GM12872 (cell line): ENCODE data around the gene PYGM.

Experiments
- TF ChIP-seq, protein P1 (sequence below): IDR thresholded peaks from 3 replicates; pipeline ENCODE4 v1.5.1; 2011; ENCODE audit warnings: low read depth, mild to moderate bottlenecking, low read length, moderate library complexity; ENCODE audit not compliant: insufficient read depth

The PYGM gene

DNA sequence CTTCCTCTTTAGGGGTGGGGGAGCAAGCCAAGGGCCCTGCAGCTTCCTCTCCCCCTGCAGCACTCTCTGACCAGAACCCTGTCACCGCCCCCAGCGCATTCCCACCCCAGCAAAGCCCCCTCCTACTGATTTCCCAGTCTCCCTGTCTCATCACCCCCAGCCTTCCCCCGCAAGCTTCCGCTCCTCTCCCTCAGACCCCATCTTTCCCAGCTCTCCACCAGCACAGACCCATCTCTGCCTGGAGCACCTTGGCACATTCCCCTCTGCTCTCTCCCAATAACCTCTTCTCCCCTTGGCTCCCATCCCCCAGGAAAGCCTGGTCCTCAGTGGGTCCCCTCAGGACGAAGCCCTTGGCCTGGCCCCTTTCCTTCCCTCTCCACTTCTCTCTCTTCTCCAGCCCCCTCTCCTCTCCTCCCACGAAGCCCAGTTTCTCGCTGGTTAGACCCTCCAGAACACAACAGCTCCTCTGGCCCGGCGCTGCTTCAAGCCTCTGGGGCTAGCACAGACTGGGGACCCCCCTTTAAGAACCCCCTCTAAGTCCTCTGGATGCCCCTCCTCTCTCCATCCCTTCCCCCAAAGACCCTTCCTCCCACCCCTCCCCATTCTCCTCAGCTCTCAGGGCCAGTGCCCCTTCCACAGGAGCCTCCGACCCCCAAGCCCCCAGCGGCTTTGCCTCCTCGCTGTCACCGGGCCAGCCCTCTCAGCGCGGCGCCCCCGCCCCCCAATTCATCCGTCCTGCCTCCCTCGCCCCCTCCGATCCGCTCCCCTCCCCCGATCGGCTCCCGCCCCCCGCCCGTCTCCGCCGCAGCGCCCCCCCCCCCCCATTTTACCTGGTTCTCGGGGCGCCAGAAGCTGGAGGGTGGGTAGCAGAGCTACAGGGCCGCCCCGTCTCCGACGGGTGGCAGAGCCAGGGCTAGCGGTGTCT, 37.4 kb downstream of the PYGM start:
- TF ChIP-seq, protein P1, sequence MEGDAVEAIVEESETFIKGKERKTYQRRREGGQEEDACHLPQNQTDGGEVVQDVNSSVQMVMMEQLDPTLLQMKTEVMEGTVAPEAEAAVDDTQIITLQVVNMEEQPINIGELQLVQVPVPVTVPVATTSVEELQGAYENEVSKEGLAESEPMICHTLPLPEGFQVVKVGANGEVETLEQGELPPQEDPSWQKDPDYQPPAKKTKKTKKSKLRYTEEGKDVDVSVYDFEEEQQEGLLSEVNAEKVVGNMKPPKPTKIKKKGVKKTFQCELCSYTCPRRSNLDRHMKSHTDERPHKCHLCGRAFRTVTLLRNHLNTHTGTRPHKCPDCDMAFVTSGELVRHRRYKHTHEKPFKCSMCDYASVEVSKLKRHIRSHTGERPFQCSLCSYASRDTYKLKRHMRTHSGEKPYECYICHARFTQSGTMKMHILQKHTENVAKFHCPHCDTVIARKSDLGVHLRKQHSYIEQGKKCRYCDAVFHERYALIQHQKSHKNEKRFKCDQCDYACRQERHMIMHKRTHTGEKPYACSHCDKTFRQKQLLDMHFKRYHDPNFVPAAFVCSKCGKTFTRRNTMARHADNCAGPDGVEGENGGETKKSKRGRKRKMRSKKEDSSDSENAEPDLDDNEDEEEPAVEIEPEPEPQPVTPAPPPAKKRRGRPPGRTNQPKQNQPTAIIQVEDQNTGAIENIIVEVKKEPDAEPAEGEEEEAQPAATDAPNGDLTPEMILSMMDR, result no peak

DNA sequence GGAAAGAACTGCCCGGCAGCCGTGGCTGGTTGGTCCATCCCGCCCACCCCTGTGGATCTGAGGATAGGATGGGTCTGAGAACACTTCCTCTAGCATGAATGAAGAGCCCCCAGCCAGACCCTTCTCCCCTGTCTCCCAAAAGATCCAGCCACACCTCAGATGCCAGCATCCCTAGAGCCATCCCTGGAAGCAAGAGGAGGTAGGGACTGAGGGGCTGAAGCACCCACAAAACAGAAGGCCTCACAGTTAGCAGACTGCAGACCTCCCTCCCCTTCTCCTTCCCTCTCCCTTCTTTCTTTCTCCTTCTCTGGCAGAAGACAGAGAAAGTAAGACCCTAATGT, 38.4 kb downstream of the PYGM start:
- TF ChIP-seq, protein P1, result no peak

DNA sequence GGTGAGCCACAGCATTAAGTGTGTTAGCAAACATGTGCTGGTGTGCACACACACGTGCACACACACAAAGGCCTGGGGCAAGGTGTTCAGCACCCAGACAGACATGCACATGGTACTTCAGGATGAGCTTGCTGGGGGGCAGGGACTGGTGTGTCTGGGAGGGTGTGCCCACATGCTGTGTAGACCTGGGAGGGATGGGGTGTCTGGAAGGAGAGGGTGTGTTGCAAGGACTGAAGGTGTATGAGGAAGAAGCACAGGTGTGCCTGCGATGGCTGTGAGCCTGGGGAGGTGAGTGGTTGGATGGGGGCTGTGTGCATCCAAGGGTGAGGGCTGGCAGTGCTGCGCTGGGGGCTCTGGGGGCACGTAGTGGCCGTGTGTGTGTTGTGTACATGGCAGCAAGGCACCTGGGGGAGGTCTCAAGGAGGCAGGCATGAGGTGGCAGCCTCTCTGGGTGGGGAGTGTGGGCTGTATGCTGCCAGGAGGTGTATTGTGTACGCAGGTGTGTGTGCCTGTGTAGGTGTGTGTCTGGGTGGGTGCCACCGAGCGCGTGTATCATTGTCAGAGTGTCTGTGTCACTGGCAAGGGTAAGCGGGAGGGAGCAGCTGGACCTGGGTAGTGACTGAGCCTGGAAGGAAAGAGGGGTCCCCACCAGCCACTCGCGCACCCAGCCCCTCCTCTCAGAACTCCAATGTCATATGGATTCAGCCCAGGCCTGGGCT, 39.0 kb downstream of the PYGM start:
- TF ChIP-seq, protein P1, result no peak

DNA sequence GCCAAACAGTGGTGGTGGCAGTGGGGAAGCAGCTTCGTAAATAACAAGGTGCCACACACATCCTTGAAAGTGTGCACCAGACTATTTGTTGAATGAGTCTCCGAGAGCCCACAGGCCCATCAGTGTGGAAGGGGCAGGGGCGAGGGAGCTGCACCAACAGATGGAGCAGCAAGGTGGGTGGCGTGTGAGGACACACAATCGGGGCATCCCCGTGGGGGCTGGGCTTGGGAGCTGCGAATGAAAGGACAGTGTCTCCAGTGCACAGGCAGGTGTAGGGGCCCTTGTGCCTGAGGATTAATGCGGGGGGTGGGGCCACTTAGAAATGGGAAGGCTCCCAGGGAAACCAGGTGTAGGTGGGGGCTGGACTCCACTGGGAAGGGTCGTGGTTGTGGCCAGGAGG, 39.6 kb downstream of the PYGM start:
- TF ChIP-seq, protein P1, result no peak

DNA sequence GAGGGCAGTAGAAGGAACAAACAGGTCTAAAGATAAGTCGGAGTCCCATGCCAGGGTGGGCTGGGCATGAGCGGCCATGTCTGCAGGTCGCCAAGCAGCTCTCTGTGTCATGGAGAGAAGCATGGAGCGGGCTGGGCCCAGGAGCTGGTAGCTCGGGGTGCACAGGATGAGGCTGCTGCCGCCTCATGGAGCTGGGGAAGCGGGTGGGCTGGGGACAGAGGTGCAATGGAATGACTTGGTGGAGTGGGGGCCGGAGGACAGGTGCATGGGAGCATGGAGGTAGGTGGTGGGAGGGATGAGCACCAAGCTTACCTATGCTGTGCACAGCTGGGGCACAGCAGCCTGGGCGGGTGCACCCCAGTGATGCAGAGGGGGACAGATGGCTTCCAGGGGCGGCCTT, 40.4 kb downstream of the PYGM start:
- TF ChIP-seq, protein P1, result no peak

DNA sequence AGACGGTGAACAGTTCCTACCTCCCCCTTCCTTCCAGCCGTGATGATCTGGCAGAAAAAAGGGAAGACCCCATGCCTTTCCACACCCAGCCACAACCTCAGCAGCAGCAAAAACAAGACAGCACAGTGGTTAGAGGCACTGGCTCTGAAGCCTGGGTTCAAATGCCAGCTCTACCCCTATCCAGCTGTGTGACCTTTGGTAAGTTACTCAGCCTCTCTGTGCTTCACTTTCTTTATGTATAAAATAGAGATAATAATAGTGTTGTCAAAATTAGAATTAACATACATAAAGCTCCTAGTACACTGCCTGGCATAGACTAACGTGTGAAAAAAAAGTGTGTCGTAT, 41.0 kb downstream of the PYGM start:
- TF ChIP-seq, protein P1, result no peak

- TF ChIP-seq, protein P1, result no peak
These were observed 41.5 kb downstream of the PYGM start for GRCh38 chr11:64718084-64718779.
